Measurements from ENCODE around the gene TMEM176A.

DNA sequence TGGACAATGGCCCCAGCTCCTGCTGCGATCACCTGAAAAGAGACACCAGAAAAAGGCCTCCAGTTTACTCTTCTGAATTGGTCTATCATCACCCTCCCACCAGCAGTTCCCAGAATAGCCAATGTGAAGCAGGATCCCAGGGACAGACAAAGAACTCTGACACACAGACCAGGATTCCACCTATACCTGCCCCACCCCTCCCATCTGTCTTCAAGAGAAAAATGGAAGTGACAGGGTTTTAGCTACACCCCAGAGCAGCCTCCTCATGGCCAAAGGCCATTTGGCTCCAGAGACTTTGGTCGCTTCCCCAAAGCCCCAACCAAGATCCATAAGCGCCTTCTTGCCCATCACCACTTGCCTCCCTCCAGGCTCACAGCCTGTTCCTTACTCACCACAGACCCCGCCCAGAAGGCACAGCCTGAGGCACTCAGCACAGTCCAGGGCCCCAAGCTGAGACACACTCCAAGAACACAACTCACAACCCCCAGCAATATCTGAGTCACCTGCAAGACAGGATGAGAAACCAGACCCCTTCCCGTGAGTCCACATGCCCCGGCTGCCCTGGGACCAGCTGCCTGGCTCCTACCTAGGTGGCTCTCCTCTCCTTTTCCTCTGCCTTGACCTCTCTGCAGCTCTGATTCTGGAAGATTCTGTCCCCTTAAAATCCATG, 6.9 kb upstream of the TMEM176A start:
- TF ChIP-seq SP1 (IDR thresholded peaks at IDR 0.05) = no peak
- no peak for TF ChIP-seq TARDBP (IDR thresholded peaks at IDR 0.05)
- no peak for TF ChIP-seq FOXM1 (IDR thresholded peaks at IDR 0.05; ENCODE audit: borderline replicate concordance)
- no peak for TF ChIP-seq FOXA1 (IDR thresholded peaks at IDR 0.05)
- no peak for TF ChIP-seq FOXK2 (IDR thresholded peaks at IDR 0.05)
- TF ChIP-seq ZNF384 (IDR thresholded peaks at IDR 0.05) = no peak
- TF ChIP-seq, protein P1, sequence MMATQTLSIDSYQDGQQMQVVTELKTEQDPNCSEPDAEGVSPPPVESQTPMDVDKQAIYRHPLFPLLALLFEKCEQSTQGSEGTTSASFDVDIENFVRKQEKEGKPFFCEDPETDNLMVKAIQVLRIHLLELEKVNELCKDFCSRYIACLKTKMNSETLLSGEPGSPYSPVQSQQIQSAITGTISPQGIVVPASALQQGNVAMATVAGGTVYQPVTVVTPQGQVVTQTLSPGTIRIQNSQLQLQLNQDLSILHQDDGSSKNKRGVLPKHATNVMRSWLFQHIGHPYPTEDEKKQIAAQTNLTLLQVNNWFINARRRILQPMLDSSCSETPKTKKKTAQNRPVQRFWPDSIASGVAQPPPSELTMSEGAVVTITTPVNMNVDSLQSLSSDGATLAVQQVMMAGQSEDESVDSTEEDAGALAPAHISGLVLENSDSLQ (IDR thresholded peaks at IDR 0.05) = no peak
- TF ChIP-seq HDGF (IDR thresholded peaks at IDR 0.05; ENCODE audit: borderline replicate concordance) = no peak
- TF ChIP-seq LEF1 (IDR thresholded peaks at IDR 0.05; ENCODE audit: borderline replicate concordance) = no peak
- TF ChIP-seq NFRKB (IDR thresholded peaks at IDR 0.05) = no peak
- TF ChIP-seq BHLHE40 (IDR thresholded peaks at IDR 0.05; ENCODE audit: borderline replicate concordance) = no peak
- no peak for TF ChIP-seq ARNT (IDR thresholded peaks at IDR 0.05)
- no peak for TF ChIP-seq ELF4 (IDR thresholded peaks at IDR 0.05)
